ENCODE data around the gene KCNS3.

KCNS3 gene

DNA sequence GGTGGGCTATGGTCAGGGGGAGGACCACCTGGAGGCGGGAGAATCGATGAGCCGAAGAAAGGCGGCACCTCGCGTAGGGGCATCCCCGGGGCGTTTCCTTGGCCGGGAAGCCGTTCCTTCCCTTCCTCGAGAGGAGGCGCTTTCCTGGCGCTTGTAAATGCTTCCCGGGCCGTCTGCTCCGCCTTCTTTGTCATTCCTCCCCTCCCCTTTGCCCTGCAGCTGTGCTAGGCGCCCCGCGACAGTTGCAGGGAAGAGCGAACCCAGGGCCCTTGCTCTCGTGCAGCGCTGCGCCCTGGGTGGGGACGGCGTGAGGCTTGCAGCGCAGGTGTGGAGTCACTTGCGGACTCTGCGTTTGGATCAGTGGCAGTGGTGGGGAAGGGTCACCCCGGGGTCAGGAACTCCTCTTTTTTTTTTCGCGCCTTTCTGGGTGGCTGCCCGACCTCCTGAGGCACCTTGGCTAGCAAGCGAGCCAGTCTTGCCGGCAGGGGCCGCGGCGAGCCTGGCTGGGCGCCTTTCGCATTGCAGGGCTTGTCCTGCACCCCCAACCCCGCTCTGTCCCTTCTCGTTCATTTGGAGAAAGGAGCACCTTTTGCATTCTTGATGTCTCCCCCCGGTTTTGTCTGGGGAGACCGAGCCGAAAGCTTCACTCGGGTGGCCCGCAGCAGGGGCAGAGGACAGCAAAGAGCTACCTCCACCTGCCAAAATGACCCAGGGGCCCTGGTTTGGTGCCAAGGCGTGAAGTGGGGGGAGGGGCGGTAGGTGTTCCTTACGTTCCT, 858 bp downstream of the KCNS3 start:
- DNase-seq = no peak

DNA sequence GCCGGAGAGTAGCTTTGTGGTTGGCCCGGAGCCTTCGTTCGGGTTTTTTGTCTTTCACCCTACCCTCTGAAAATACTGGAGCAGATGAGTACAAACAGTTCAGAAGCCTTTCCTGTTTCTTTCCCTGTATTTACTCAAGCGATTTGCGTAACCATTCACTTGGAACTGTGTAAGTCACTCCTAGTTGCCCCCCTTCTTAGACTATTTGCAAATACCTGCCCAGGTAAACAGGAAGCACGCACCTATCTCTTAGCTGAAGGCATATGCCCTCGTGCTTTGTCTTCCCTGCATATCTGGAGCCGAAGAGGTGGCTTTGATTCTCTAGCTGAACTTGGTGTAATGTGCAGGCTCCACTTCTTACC, 1.4 kb downstream of the KCNS3 start:
- no peak for DNase-seq

DNA sequence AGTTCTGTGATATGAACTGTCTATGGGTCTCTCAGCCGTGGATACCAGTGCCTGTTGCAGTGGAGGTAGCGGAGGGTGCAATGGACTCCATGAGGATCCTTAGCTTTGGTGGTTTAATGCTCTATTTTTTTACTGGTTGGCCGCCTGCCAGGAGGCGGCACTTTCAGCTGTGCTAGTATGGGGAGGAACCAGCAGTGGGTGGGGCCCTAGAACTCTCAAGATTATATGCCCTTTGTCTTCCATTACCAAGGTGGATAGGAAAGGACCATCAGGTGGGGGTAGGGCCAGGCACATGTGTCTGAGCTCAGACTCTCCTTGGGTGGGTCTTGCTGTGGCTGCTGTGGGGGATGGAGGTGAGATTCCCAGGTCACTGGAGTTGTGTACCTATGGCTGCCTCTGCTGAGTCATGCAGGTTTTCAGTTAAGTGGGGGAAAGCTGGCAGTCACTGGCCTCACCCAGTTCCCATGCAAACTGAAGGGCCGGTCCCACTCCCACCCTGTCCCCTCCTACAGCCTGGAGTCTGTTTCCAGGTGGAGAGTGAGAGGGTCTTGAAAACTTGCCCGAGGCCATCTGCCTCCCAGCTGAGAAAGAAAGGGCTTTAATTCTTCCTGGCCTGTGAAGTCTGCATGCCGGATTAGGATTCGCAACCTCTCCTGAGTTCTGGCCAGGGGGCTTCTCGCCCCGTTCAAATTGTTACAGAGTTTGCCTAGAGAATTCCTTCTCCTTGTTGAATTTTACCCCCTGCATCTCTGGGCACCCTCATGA, 14.5 kb downstream of the KCNS3 start:
- DNase-seq = no peak

DNA sequence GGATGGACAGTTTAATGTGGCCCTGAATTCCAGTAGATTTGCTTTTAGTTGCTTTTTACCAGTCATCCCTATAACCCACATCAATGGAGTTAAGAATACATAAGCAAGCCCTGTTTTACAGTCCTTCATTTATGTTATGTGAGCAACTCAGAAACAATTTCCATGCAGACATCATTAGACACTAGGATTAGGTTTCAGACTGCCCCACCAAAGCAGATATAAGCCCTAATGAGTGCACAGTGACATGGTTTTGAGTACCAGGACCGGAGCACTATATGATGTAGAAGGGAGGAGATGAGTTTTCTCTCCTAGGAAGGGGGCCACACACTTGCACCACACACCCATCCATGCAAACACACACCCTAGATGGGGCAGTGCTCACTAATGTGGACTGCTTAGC, 15.5 kb downstream of the KCNS3 start:
- DNase-seq = no peak

GRCh38 chr2:17894556-17894955, 16.1 kb downstream of the KCNS3 start:
- DNase-seq = no peak

GRCh38 chr2:17899871-17900270, 21.4 kb downstream of the KCNS3 start:
- DNase-seq = no peak

GRCh38 chr2:17901246-17901645, 22.8 kb downstream of the KCNS3 start:
- no peak for DNase-seq

- DNase-seq = no peak
Measured at GRCh38 chr2:17910980-17911379, 32.5 kb downstream of the KCNS3 start.

GRCh38 chr2:17911491-17912260, 33.2 kb downstream of the KCNS3 start:
- no peak for DNase-seq

GRCh38 chr2:17912266-17912691, 33.8 kb downstream of the KCNS3 start:
- DNase-seq = no peak

- DNase-seq = no peak
Measured at GRCh38 chr2:17915099-17915498, 36.6 kb downstream of the KCNS3 start.

GRCh38 chr2:17915811-17916518, 37.5 kb downstream of the KCNS3 start:
- no peak for DNase-seq

DNA sequence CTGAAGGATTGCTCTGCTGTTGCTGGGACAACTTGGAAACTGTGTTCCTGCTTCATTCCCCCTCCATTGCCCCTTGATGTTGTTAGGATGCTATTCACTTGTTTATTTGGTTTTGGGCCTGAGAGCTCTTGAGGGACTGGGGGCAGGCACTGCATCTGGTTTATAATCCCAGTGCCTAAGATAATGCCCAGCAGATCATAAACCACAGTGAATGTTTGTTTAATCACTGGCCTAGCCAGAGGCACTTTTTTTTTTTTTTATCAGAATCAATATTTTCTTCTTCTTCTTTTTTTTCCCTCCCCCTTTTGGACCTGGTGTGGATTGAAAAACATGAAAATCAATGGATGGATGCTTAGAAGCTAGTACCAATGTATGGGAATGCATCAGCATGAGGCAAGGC, 38.1 kb downstream of the KCNS3 start:
- DNase-seq = no peak

GRCh38 chr2:17918789-17919188, 40.3 kb downstream of the KCNS3 start:
- no peak for DNase-seq

DNA sequence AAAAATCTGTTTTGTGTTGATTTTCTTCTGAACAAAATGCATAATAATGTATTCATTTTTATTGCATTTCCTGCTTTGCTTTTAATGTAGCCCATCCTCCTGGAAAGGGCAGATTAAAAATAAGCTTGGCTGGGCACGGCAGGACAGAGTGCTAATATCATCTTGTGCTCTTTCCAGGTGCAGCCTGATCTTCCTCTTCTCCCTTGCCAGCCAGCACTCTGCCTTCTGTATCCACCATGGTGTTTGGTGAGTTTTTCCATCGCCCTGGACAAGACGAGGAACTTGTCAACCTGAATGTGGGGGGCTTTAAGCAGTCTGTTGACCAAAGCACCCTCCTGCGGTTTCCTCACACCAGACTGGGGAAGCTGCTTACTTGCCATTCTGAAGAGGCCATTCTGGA, 52.3 kb downstream of the KCNS3 start:
- DNase-seq = no peak

DNA sequence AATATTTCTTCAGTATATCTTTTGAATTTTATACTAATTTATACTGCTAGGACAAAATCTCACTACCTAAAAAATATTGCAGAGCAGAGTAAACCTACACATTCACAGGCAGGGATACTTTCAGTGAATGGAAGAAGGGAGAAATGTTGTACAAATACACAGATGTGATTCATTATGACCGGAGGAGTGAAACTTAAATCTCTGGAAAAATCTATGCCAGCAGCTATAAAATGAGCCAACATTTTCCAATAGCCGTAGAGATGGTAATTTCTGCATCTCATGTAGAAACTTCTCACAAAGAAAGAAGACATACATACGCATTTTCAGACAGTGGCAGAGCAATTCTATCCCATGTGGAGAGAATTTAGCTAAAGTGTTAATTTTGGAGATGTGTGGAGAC, 54.8 kb downstream of the KCNS3 start:
- no peak for DNase-seq

GRCh38 chr2:17934721-17935120, 56.3 kb downstream of the KCNS3 start:
- no peak for DNase-seq

- no peak for DNase-seq
Measured at GRCh38 chr2:17935242-17935885, 56.9 kb downstream of the KCNS3 start.

DNA sequence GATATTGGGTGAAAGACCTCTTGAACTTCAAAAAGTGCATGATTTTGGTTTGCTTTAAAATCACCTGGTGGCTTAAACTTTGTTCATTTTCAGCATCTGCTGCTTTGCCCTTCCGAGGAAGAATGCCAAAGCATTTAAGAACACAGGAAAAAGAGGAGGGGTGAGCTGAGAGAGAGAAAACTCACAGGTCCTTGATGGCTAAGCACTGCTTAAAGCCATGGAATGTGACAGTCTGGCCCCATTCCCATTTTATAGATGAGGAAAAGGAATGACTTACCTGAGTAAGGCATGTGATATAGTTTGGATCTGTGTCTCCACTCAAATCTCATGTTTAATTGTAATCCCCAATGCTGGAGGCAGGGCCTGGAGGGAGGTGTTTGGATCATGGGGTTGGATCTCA, 58.1 kb downstream of the KCNS3 start:
- DNase-seq = no peak

GRCh38 chr2:17940091-17940630, 61.7 kb downstream of the KCNS3 start:
- no peak for DNase-seq

- DNase-seq = no peak
Measured at GRCh38 chr2:17943444-17943843, 65.0 kb downstream of the KCNS3 start.

- no peak for DNase-seq
Measured at GRCh38 chr2:17947113-17947512, 68.6 kb downstream of the KCNS3 start.

Data from CD4-positive, alpha-beta T cell treated with Interleukin-1 beta for 1 hour (primary cell).